Hindlimb muscle (tissue), 1 donor: Measurements from ENCODE around the gene NUP205. TPM values are rescaled to one million over a fixed set of nuclear protein-coding genes. Genes with fewer than 3 reads are reported as not detected.

Experiments
- DNase-seq: peaks from one replicate; pipeline ENCODE4 v3.0.0-alpha.2; 2013
- polyA plus RNA-seq: library from polyadenylated mRNA; unstranded; fragments of 120-200 nt; gene quantifications from one replicate; pipeline ENCODE4 v1.2.1, GENCODE V29; 2013; ENCODE audit not compliant: insufficient read length

The NUP205 gene, protein sequence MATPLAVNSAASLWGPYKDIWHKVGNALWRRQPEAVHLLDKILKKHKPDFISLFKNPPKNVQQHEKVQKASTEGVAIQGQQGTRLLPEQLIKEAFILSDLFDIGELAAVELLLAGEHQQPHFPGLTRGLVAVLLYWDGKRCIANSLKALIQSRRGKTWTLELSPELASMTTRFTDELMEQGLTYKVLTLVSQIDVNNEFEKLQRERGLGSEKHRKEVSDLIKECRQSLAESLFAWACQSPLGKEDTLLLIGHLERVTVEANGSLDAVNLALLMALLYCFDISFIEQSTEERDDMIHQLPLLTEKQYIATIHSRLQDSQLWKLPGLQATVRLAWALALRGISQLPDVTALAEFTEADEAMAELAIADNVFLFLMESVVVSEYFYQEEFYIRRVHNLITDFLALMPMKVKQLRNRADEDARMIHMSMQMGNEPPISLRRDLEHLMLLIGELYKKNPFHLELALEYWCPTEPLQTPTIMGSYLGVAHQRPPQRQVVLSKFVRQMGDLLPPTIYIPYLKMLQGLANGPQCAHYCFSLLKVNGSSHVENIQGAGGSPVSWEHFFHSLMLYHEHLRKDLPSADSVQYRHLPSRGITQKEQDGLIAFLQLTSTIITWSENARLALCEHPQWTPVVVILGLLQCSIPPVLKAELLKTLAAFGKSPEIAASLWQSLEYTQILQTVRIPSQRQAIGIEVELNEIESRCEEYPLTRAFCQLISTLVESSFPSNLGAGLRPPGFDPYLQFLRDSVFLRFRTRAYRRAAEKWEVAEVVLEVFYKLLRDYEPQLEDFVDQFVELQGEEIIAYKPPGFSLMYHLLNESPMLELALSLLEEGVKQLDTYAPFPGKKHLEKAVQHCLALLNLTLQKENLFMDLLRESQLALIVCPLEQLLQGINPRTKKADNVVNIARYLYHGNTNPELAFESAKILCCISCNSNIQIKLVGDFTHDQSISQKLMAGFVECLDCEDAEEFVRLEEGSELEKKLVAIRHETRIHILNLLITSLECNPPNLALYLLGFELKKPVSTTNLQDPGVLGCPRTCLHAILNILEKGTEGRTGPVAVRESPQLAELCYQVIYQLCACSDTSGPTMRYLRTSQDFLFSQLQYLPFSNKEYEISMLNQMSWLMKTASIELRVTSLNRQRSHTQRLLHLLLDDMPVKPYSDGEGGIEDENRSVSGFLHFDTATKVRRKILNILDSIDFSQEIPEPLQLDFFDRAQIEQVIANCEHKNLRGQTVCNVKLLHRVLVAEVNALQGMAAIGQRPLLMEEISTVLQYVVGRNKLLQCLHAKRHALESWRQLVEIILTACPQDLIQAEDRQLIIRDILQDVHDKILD (N-terminal part only)
- polyA plus RNA-seq: 29.6 TPM

DNA sequence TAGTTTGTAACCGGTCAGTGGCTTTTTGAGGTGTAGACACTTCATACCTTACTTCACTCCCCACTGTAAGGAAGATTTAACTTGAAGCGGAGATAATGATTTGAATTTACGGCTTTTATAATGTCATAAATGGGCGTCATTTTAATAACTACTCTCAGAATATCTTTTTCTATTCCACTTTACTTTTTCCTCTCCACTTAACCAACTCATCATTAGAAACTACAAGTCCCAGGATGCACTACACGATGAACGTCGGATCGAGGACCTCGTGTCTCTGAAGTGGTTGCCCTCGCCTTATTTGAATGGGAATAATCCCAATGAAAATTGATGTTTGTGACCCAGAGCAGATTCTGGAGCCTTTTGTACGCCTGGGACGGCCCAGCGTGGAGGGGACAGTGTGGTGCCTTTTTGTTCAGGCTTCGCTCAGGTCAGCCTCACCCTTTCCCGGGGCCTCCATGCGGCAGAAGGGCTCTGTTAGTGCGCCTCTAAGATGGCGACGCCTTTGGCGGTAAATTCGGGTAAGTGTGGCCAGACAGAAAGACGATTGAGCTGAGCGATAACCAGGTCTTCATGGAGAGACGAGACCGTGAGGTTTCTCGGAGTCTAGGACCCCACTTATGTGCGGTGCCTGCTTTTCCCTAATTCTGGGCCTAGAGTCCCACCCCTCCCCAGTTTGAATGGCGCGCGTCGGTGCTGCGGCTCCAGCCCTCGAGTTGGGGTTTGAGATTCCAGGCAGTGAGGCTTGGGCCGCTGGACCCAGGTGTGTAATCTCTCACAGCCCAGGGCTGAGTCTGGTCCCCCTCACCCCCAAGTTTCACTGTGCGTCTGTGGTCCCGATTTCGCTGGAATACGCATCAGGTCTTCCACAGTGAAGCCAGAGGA lies at the start of gene NUP205:
Gene NUP205 (plus strand): TSS at position 463 of the 882 bp plus-strand sequence. CDS start 28 bp downstream, at position 491.
- peak; percentile 86 for DNase-seq

GRCh38 chr7:135508883-135509588 lies 48.7 kb upstream of the NUP205 start:
- peak; percentile 32 for DNase-seq

DNA sequence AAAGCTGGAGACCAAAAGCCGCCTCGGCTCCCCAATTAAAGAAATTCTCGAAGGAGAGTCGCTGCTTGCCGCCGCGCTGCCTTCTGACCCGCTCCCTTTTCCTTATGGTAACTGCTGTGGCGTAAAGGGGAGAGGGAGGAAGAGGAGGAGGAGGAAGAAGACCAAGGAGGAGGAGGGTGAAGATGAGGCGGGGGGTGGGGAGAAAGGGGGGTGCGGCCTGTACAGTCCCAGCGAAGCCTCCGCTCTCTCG lies 48.2 kb upstream of the NUP205 start:
- no peak for DNase-seq

- peak; percentile 97 for DNase-seq
These were observed 47.7 kb upstream of the NUP205 start, which contains the start of gene CNOT4 for GRCh38 chr7:135509839-135510591. Gene CNOT4, minus strand, starts transcription at chr7:135510102. Its CDS starts 71,771 bp downstream, at chr7:135438331.

GRCh38 chr7:135510592-135511183 lies 47.0 kb upstream of the NUP205 start:
- DNase-seq: peak; percentile 29

GRCh38 chr7:135512135-135512887 lies 45.4 kb upstream of the NUP205 start:
- DNase-seq: no peak

DNA sequence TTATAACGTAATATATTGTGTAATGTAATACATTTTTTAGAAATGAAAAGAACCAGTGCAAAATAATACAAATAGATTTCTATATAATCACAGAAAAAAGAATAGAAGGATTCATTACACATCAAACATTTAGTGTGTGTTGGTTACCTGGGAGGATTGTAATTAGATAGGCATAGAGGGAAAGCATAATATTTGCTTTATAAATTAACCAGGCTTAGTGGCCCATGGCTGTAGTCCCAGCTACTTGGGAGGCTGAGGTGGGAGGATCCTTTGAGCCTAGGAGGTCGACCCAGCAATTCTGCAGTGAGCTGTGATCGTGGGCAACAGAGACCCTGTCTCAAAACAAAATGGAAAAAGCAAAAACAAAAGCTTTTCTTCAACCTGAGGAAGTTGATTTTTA lies 42.9 kb upstream of the NUP205 start:
- no peak for DNase-seq

DNA sequence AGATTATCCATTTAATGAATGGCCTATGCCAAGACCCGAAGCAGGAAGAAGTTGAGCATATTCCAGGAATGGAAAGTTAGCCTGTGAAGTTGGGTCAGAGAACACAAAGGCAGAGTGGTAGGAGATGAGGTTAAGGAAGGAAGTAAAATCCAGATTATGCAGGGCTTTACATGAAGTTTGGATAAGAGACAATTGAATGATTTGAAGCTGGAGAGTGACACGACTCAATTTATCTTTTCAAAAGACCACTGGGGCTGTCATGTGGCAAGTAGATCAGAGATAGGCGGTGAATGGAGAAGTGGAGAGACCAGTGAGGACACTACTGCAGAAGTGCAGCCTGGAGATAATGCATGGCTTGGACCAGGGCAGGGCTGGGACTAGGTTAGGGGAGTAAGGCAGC lies 40.7 kb upstream of the NUP205 start:
- DNase-seq: no peak

DNA sequence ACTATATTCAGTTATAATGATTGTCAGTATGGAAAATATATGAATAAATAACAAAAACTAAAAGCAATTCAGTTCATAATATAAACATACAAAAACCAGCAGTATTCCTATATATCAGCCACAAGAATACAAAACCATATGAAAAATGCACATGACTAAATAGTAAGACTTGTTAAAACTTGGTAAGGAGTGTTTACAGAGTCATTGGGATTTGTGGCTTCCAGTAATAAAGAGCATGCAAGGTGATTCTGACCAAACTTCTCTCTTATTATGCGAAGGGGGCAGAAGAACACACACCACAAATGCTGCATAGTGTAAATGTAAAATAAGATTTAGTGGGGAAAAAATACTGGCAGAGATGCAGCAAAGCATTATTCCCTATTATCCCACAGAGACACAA lies 39.0 kb upstream of the NUP205 start:
- no peak for DNase-seq

GRCh38 chr7:135519233-135519688 lies 38.5 kb upstream of the NUP205 start:
- DNase-seq: no peak

- no peak for DNase-seq
These were observed 37.8 kb upstream of the NUP205 start for GRCh38 chr7:135519871-135520270.

GRCh38 chr7:135522509-135522908 lies 35.2 kb upstream of the NUP205 start:
- DNase-seq: no peak

- no peak for DNase-seq
These were observed 34.6 kb upstream of the NUP205 start for GRCh38 chr7:135523146-135523545.

DNA sequence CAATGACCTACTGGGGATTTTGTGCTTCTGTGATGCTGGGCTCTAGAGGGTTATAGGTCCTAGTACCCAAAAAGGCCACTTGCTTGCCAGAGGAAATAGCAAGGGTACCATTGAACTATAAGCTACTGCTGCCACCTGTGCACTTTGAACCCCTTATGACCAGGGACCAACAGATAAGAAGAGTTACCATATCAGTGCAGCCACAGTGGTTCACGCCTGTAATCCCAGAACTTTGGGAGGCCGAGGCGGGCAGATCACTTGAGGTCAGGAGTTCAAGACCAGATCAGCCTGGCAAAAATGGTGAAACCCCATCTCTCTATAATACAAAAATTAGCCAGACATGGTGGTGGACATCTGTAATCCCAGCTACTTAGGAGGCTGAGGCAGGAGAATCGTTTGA lies 32.3 kb upstream of the NUP205 start:
- no peak for DNase-seq

GRCh38 chr7:135527025-135527424 lies 30.7 kb upstream of the NUP205 start:
- DNase-seq: no peak

DNA sequence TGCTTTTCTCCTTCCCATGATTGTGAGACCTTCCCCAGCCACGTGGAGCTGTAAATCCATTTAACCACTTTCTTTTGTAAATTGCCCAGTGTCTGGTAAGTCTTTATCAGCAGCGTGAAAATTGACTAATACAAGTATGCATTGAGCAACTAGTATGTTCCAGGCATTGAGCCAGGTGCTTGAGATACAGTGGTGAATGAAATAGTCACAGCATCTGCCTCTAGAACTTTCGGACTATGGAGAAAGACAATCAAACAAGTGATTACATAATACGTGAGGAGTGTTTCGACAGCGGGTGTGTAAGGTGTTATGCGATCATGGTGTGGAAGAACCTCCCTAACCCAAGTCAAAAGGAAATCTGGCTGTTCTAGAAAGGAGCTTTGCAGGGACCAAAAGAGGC lies 21.6 kb upstream of the NUP205 start:
- DNase-seq: no peak

- DNase-seq: no peak
These were observed 20.3 kb upstream of the NUP205 start for GRCh38 chr7:135537453-135537852.

- DNase-seq: no peak
These were observed 19.8 kb upstream of the NUP205 start for GRCh38 chr7:135537905-135538304.

- DNase-seq: peak; percentile 23
These were observed 19.3 kb upstream of the NUP205 start for GRCh38 chr7:135538376-135538775.
